Gastroesophageal sphincter (tissue), 4 donors: ENCODE data around the gene TMEM131L. TPM values are rescaled to one million over a fixed set of nuclear protein-coding genes. Genes with fewer than 3 reads are reported as not detected.
A peak's percentile ranks its signal among the peaks of the same experiment; 100 is the strongest.

Experiments used
- ATAC-seq: fragments of 150-250 bp; one replicate; pipeline ENCODE4 v1.9.1; 2016; ENCODE audit warnings: mild to moderate bottlenecking, moderate library complexity
- H3K27ac ChIP-seq, 4 donors: fragments of 200-600 bp; sonication (generic) in 3 of 4; 1 replicate in 3 of 4; 2 replicates in 1 of 4; pipeline ENCODE4 v1.5.1; 2016 to 2019
- H3K27me3 ChIP-seq: fragments of 200-600 bp; sonication (generic); one replicate; pipeline ENCODE4 v1.5.1; 2019
- H3K36me3 ChIP-seq, 2 donors: fragments of 200-600 bp; sonication (generic); one replicate each; pipeline ENCODE4 v1.5.1; 2019; ENCODE audit warnings: control low read depth in 1 of 2
- H3K4me1 ChIP-seq, 3 donors: fragments of 200-600 bp; sonication (generic); 1 replicate in 2 of 3; 2 replicates in 1 of 3; pipeline ENCODE4 v1.5.1; 2016 to 2019; ENCODE audit warnings: control low read depth in 2 of 3
- H3K4me3 ChIP-seq, 2 donors: fragments of 200-600 bp; sonication (generic); one replicate each; pipeline ENCODE4 v1.5.1; 2019; ENCODE audit warnings: mild to moderate bottlenecking in 1 of 2, moderate library complexity in 1 of 2
- H3K9me3 ChIP-seq, 3 donors: fragments of 200-600 bp; sonication (generic); one replicate each; pipeline ENCODE4 v1.5.1; 2017 to 2019; ENCODE audit warnings: control low read depth in 2 of 3
- EP300 ChIP-seq: sonication (generic); formaldehyde crosslinking; IDR thresholded peaks from one replicate; pipeline ENCODE4 v1.6.1; 2017; ENCODE audit warnings: antibody characterized with exemption, mild to moderate bottlenecking
- POLR2A ChIP-seq, 2 donors: fragments of 450-650 bp; IDR thresholded peaks; one replicate each; pipeline ENCODE4 v1.6.1; 2017; ENCODE audit warnings: antibody characterized with exemption in 2 of 2, mild to moderate bottlenecking in 2 of 2, moderate library complexity in 1 of 2
- POLR2AphosphoS5 ChIP-seq: sonication (generic); formaldehyde crosslinking; IDR thresholded peaks from one replicate; pipeline ENCODE4 v1.6.1; 2017; ENCODE audit warnings: antibody characterized with exemption
- WGBS, 2 donors: methylation state at CpG; one replicate each; pipeline ENCODE4 v1.1.5; 2018; ENCODE audit warnings: low coverage in 1 of 2; 5-methylcytosine and 5-hydroxymethylcytosine counted together
- total RNA-seq, 4 donors: library from RNA; depleted of rRNA; stranded (reverse); fragments of >200 nt; gene quantifications; one replicate each; pipeline ENCODE4 v1.1.0, GENCODE V29; 2016
- TF ChIP-seq, protein P1 (sequence below), 4 experiments: fragments of 200-600 bp in 2 of 4; fragments of 450-650 bp in 2 of 4; sonication (generic) in 1 of 4; IDR thresholded peaks; one replicate each; pipeline ENCODE4 v1.5.1; 2017 to 2019; ENCODE audit warnings: antibody characterized with exemption in 4 of 4, mild to moderate bottlenecking in 2 of 4, moderate library complexity in 2 of 4

The TMEM131L gene
- total RNA-seq, 4 donors from 2014 or later, result 14.2 to 24.0 (median 18.4) TPM

DNA sequence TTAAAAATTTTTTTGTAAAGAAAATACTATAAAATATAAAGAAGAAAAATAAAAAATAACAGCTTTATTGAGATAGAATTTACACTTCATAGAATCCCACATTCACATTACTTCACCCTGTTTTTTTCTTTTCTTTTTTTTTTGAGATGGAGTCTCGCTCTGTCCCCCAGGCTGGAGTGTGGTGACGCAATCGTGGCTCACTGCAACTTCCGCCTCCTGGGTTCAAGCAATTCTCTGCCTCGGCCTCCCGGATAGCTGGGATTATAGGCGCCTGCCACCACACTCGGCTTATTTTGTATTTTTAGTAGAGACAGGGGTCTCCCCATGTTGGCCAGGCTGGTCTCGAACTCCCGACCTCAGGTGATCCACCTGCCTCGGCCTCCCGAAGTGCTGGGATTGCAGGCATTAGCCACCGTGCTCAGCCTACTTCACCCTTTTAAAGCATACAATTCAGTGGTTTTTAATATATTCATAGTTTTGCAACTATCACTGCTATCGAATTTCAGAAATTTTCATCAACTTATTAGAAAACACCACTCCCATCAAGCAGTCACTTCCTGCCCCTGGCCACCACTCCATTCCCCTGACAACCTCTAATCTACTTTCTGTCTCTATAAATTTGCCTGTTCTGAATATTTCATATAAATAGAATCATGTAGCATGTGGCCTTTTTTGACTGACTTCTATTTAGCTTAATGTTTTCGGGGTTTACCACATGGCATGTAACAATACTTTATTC, 48.7 kb downstream of the TMEM131L start:
- peaks cover 18 to 68% (median 24%) of the 10 kb centered on the region in 3 donors for H3K4me1 ChIP-seq

DNA sequence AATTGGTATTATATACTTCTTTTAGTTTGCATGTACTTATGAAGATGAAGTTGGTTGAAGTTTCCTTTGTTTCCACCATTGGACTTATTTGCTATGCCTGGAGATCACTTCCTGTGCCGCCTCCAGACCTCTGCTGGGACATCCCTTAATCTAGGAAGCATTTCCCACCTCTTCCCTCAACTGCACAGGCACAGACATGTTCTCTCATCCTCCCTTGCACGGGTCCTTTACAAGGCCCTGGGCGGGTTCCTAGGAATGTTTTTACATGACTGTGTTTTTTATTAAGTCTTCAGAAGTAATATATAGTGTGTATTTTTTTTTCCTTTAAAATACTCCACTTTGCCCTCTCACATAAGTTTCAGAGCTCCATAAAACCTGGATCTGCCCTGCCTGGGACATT, 51.0 kb downstream of the TMEM131L start:
- Histone ChIP-seq H3K4me3 (no peak overlapping the region), H3K36me3 (no peaks in the 10 kb centered on the region), H3K4me1 (peaks cover 17 to 60% (median 24%) of the 10 kb centered on the region in 3 donors), H3K9me3 (no peaks in the 10 kb centered on the region), H3K27me3 (no peaks in the 10 kb centered on the region), H3K27ac (peak overlapping the region in 2 of 4 donors; percentile 12 to 59)
- ATAC-seq, result no peak
- 93 to 100% methylated on average over 3 of the region's 3 CpGs for WGBS, 2 donors
- no peak for TF ChIP-seq POLR2AphosphoS5
- no peak for TF ChIP-seq EP300
- TF ChIP-seq, protein P1, sequence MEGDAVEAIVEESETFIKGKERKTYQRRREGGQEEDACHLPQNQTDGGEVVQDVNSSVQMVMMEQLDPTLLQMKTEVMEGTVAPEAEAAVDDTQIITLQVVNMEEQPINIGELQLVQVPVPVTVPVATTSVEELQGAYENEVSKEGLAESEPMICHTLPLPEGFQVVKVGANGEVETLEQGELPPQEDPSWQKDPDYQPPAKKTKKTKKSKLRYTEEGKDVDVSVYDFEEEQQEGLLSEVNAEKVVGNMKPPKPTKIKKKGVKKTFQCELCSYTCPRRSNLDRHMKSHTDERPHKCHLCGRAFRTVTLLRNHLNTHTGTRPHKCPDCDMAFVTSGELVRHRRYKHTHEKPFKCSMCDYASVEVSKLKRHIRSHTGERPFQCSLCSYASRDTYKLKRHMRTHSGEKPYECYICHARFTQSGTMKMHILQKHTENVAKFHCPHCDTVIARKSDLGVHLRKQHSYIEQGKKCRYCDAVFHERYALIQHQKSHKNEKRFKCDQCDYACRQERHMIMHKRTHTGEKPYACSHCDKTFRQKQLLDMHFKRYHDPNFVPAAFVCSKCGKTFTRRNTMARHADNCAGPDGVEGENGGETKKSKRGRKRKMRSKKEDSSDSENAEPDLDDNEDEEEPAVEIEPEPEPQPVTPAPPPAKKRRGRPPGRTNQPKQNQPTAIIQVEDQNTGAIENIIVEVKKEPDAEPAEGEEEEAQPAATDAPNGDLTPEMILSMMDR (IDR thresholded peaks at IDR 0.05), result no peak
- TF ChIP-seq POLR2A (IDR thresholded peaks at IDR 0.05), result no peak

More for the DNA sequence above, 48.7 kb downstream of the TMEM131L start:
- Histone ChIP-seq H3K27ac (peak overlapping the region in 2 of 4 donors; percentile 45 to 46), H3K36me3 (no peaks in the 10 kb centered on the region), H3K27me3 (no peaks in the 10 kb centered on the region), H3K9me3 (no peaks in the 10 kb centered on the region), H3K4me3 (no peak overlapping the region)
- no peak for ATAC-seq
- 93 to 98% methylated on average over 14 to 15 of the region's 15 CpGs for WGBS, 2 donors
- TF ChIP-seq EP300, result no peak
- TF ChIP-seq, protein P1 (IDR thresholded peaks at IDR 0.05), result no peak
- no peak for TF ChIP-seq POLR2A (IDR thresholded peaks at IDR 0.05)
- TF ChIP-seq POLR2AphosphoS5, result no peak

DNA sequence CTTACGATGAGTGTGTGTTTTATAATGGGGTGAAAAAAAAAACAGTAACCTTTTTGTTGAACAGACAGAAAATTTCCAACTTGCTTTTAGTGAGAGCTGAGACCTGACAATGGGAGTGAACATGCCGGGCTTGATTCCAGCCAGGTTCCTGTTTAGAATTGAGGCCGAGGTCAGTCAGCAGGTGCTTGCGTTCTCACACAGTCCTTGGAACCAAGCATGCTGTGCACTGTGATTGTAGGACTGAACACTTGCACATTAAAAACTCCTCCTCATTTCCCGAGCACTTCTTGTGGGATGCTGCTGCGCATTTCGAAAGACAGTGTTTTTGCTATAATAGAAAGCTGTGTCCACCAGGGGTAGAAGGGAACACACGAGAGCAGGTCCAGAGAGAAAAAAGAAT, 51.8 kb downstream of the TMEM131L start:
- no peak for ATAC-seq
- Histone ChIP-seq H3K4me3 (no peak overlapping the region), H3K36me3 (no peaks in the 10 kb centered on the region), H3K27ac (peak overlapping the region; percentile 12 to 72 (median 54)), H3K27me3 (no peaks in the 10 kb centered on the region), H3K4me1 (peaks cover 15 to 58% (median 23%) of the 10 kb centered on the region in 3 donors), H3K9me3 (no peaks in the 10 kb centered on the region)
- TF ChIP-seq POLR2A (IDR thresholded peaks at IDR 0.05), result no peak
- no peak for TF ChIP-seq EP300
- TF ChIP-seq, protein P1 (IDR thresholded peaks at IDR 0.05), result peak in 3 of 4 experiments; percentile 14 to 28 (median 27)
- TF ChIP-seq POLR2AphosphoS5, result no peak
- WGBS, 2 donors, result 39 to 49% methylated on average over 4 to 8 of the region's 8 CpGs

DNA sequence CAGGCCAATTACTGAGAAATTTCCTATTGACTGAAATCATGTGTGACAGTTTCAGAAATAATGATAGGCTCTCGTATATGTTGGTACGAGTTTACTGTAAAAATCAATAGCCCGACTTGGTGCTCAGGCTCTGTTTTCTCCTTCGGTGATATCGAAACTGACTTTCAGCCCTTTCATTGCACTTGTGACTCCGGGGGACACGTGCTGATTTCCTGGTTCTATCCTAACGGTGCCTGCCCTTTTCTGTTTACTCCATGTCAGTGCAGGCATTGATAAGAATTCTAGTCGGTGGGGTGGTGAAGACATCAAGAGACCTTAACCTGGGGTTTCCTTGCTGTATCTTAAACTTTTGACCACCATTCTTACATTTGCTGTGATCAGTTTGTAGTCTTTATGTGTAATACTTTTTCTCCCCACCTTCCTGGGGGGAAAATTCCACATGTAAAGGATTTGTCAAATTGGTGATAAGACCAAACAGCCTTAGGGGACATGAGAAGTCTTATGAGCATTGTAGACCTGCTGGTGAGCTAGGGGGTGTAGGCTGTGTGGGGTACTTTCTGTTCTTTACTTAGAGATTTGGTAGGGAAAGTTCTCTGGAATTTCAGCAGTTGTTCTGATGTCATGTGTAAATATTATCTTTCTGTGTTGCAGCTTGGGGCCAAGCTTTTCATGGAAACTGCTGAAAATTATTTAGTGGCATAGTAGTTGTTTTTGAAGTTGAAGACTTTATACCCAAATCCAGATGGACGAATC, 52.7 kb downstream of the TMEM131L start:
- Histone ChIP-seq H3K4me1 (peaks cover 10 to 58% (median 15%) of the 10 kb centered on the region in 3 donors), H3K36me3 (no peaks in the 10 kb centered on the region), H3K9me3 (no peaks in the 10 kb centered on the region), H3K4me3 (no peak overlapping the region), H3K27ac (peak overlapping the region; percentile 41 to 72 (median 53)), H3K27me3 (no peaks in the 10 kb centered on the region)
- no peak for ATAC-seq
- no peak for TF ChIP-seq POLR2AphosphoS5
- TF ChIP-seq POLR2A (IDR thresholded peaks at IDR 0.05), result no peak
- TF ChIP-seq, protein P1 (IDR thresholded peaks at IDR 0.05), result no peak
- TF ChIP-seq EP300, result no peak
- 52 to 85% methylated on average over 10 of the region's 10 CpGs for WGBS, 2 donors
